ENCODE data around the gene SHB.
A peak's percentile ranks its signal among the peaks of the same experiment; 100 is the strongest.

Gene SHB

GRCh38 chr9:37908698-37909186 lies 160.3 kb downstream of the SHB start:
- peak; percentile 36 for DNase-seq
- H3K4me3 ChIP-seq (ENCODE audit: low read depth, low read length), result no peak overlapping the region
- in situ Hi-C loops (cut with HindIII; ENCODE audit: low pct_ligation_motif_present, low sequenced_read_pairs), result no loop called here
- no peak for TF ChIP-seq CTCF (IDR thresholded peaks at IDR 0.05; ENCODE audit: low read depth, low read length, missing control alignments)
- no peaks in the 10 kb centered on the region for H3K27me3 ChIP-seq (replicated peaks)
- H3K36me3 ChIP-seq (replicated peaks), result peaks cover under 1% of the 10 kb centered on the region
- no peak overlapping the region for H3K27ac ChIP-seq

GRCh38 chr9:37908283-37908682 lies 160.7 kb downstream of the SHB start:
- H3K27me3 ChIP-seq (replicated peaks), result no peaks in the 10 kb centered on the region
- TF ChIP-seq CTCF (IDR thresholded peaks at IDR 0.05; ENCODE audit: low read depth, low read length, missing control alignments), result no peak
- no peak overlapping the region for H3K27ac ChIP-seq
- DNase-seq, result no peak
- no peak overlapping the region for H3K4me3 ChIP-seq (ENCODE audit: low read depth, low read length)
- in situ Hi-C loops (cut with HindIII; ENCODE audit: low pct_ligation_motif_present, low sequenced_read_pairs), result no loop called here
- no peaks in the 10 kb centered on the region for H3K36me3 ChIP-seq (replicated peaks)

GRCh38 chr9:37906312-37907239 lies 162.5 kb downstream of the SHB start:
- in situ Hi-C loops (cut with HindIII; ENCODE audit: low pct_ligation_motif_present, low sequenced_read_pairs), result no loop called here
- no peak for DNase-seq
- Histone ChIP-seq H3K27me3 (replicated peaks) (no peaks in the 10 kb centered on the region), H3K36me3 (replicated peaks) (no peaks in the 10 kb centered on the region), H3K4me3 (ENCODE audit: low read depth, low read length) (no peak overlapping the region), H3K27ac (no peak overlapping the region)
- no peak for TF ChIP-seq CTCF (IDR thresholded peaks at IDR 0.05; ENCODE audit: low read depth, low read length, missing control alignments)

GRCh38 chr9:37905776-37906175 lies 163.3 kb downstream of the SHB start:
- H3K27ac ChIP-seq, result no peak overlapping the region
- in situ Hi-C loops (cut with HindIII; ENCODE audit: low pct_ligation_motif_present, low sequenced_read_pairs), result no loop called here
- no peaks in the 10 kb centered on the region for H3K36me3 ChIP-seq (replicated peaks)
- DNase-seq, result no peak
- TF ChIP-seq CTCF (IDR thresholded peaks at IDR 0.05; ENCODE audit: low read depth, low read length, missing control alignments), result no peak
- H3K4me3 ChIP-seq (ENCODE audit: low read depth, low read length), result no peak overlapping the region
- H3K27me3 ChIP-seq (replicated peaks), result no peaks in the 10 kb centered on the region

- Histone ChIP-seq H3K27me3 (replicated peaks) (no peaks in the 10 kb centered on the region), H3K27ac (no peak overlapping the region), H3K4me3 (ENCODE audit: low read depth, low read length) (peak overlapping the region; percentile 86), H3K36me3 (replicated peaks) (no peaks in the 10 kb centered on the region)
- DNase-seq, result no peak
- in situ Hi-C loops (cut with HindIII; ENCODE audit: low pct_ligation_motif_present, low sequenced_read_pairs), result no loop called here
- TF ChIP-seq CTCF (IDR thresholded peaks at IDR 0.05; ENCODE audit: low read depth, low read length, missing control alignments), result no peak
Measured at GRCh38 chr9:37905131-37905505, 163.9 kb downstream of the SHB start.
